Transverse colon (tissue), 4 donors: ENCODE results near the gene PECR. TPM values are rescaled to one million over a fixed set of nuclear protein-coding genes. Genes with fewer than 3 reads are reported as not detected.

Experiments
- DNase-seq: peaks from one replicate; pipeline ENCODE4 v3.0.0-alpha.2; 2019
- H3K27ac ChIP-seq, 4 donors: fragments of 200-600 bp; sonication (generic); 2 replicates each; pipeline ENCODE4 v1.5.1; 2016 to 2018; ENCODE audit warnings: inconsistent platforms in 4 of 4
- H3K27me3 ChIP-seq: fragments of 200-600 bp; sonication (generic); 2 replicates; pipeline ENCODE4 v1.5.1; 2017; ENCODE audit warnings: inconsistent platforms
- H3K36me3 ChIP-seq, 4 donors: fragments of 200-600 bp; sonication (generic); 2 replicates each; pipeline ENCODE4 v1.5.1; 2017 to 2019; ENCODE audit warnings: inconsistent platforms in 4 of 4
- H3K4me1 ChIP-seq, 4 donors: fragments of 200-600 bp; sonication (generic); 2 replicates each; pipeline ENCODE4 v1.5.1; 2017 to 2020; ENCODE audit warnings: inconsistent platforms in 4 of 4
- H3K4me3 ChIP-seq, 4 donors: fragments of 200-600 bp; sonication (generic); 1 replicate in 1 of 4; 2 replicates in 3 of 4; pipeline versions ENCODE4 v1.5.1 to v1.6.1; 2017 to 2019; ENCODE audit warnings: inconsistent platforms in 4 of 4
- H3K9me3 ChIP-seq, 2 donors: fragments of 200-600 bp; sonication (generic); 2 replicates each; pipeline ENCODE4 v1.5.1; 2017 to 2019; ENCODE audit warnings: inconsistent platforms in 2 of 2
- CTCF ChIP-seq, 5 experiments: fragments of 200-600 bp in 3 of 5; fragments of 450-650 bp in 2 of 5; sonication (generic) in 3 of 5; IDR thresholded peaks; 1 replicate in 2 of 5; 2 replicates in 3 of 5; pipeline ENCODE4 v1.5.1; 2016 to 2017; ENCODE audit warnings: antibody characterized with exemption in 5 of 5, inconsistent platforms in 3 of 5, mild to moderate bottlenecking in 2 of 5, moderate library complexity in 1 of 5
- EP300 ChIP-seq: sonication (generic); formaldehyde crosslinking; IDR thresholded peaks from one replicate; pipeline ENCODE4 v1.6.1; 2017; ENCODE audit warnings: antibody characterized with exemption, low read depth
- POLR2A ChIP-seq: fragments of 450-650 bp; IDR thresholded peaks from one replicate; pipeline ENCODE4 v1.6.1; 2016; ENCODE audit warnings: antibody characterized with exemption, mild to moderate bottlenecking, moderate library complexity
- POLR2AphosphoS5 ChIP-seq, 3 donors: sonication (generic); formaldehyde crosslinking; IDR thresholded peaks; one replicate each; pipeline ENCODE4 v1.6.1; 2016; ENCODE audit warnings: antibody characterized with exemption in 3 of 3
- WGBS, 2 donors: methylation state at CpG; one replicate each; pipeline ENCODE4 v1.1.5; 2018; ENCODE audit warnings: low coverage in 1 of 2; 5-methylcytosine and 5-hydroxymethylcytosine counted together
- in situ Hi-C, 4 donors: fragments of 200-750 bp; cut with MboI; loops; one replicate each; pipeline versions ENCODE4 v1.15.0 to v1.15.1; 2017; ENCODE audit warnings: low sequenced_read_pairs in 3 of 4, low pct_ligation_motif_present in 1 of 4, low pct_unique_long_range_greater_than_20kb in 1 of 4
- intact Hi-C: fragments of 100-400 bp; cut with DNase I; formaldehyde crosslinking; loops from one replicate; pipeline ENCODE4 v1.15.1; 2023; ENCODE audit warnings: low total_unique reads
- total RNA-seq, 4 donors: library from RNA; depleted of rRNA; stranded (reverse); fragments of >200 nt; gene quantifications; one replicate each; pipeline ENCODE4 v1.1.0, GENCODE V29; 2016

Gene PECR
- total RNA-seq, 4 donors from 2014 or later = 10.3 to 137 (median 25.8) TPM

GRCh38 chr2:216031960-216032689 is 49.5 kb downstream of the PECR start:
- no peak for DNase-seq
- intact Hi-C loops = no loop called here
- no peaks in the 10 kb centered on the region for H3K9me3 ChIP-seq
- H3K4me3 ChIP-seq = no peak overlapping the region
- 43 to 74% methylated on average over 1 of the region's 1 CpG for WGBS, 2 donors
- H3K27ac ChIP-seq = no peak overlapping the region
- no peak for TF ChIP-seq POLR2A
- TF ChIP-seq POLR2AphosphoS5 (IDR thresholded peaks at IDR 0.05) = no peak
- TF ChIP-seq EP300 = no peak
- TF ChIP-seq CTCF (IDR thresholded peaks at IDR 0.05) = no peak
- in situ Hi-C loops = loop anchor here in 1 of 4 donors (25.0 kb wide), 1 partner anchor 630 kb away; no protein-coding TSS in a partner anchor
- H3K4me1 ChIP-seq = no peaks in the 10 kb centered on the region
- peaks cover 0 to 10% (median 0%) of the 10 kb centered on the region in 4 donors for H3K36me3 ChIP-seq
- no peaks in the 10 kb centered on the region for H3K27me3 ChIP-seq

GRCh38 chr2:216030216-216030615 is 51.4 kb downstream of the PECR start:
- H3K4me3 ChIP-seq = no peak overlapping the region
- WGBS, 2 donors = 94 to 100% methylated on average over 1 to 3 of the region's 3 CpGs
- no peak for TF ChIP-seq POLR2AphosphoS5 (IDR thresholded peaks at IDR 0.05)
- no peak for TF ChIP-seq POLR2A
- TF ChIP-seq EP300 = no peak
- TF ChIP-seq CTCF (IDR thresholded peaks at IDR 0.05) = no peak
- no peaks in the 10 kb centered on the region for H3K4me1 ChIP-seq
- H3K27me3 ChIP-seq = no peaks in the 10 kb centered on the region
- intact Hi-C loops (no loop called here), in situ Hi-C loops (loop anchor here in 1 of 4 donors (25.0 kb wide), 1 partner anchor 632 kb away; no protein-coding TSS in a partner anchor)
- H3K9me3 ChIP-seq = no peaks in the 10 kb centered on the region
- no peak for DNase-seq
- no peak overlapping the region for H3K27ac ChIP-seq
- H3K36me3 ChIP-seq = peaks cover 0 to 10% (median 0%) of the 10 kb centered on the region in 4 donors

- in situ Hi-C loops (loop anchor here in 2 of 4 donors (10.0 to 25.0 kb wide), 2 partner anchors 75 to 633 kb away; no protein-coding TSS in a partner anchor), intact Hi-C loops (no loop called here)
- H3K27ac ChIP-seq = no peak overlapping the region
- no peak for DNase-seq
- H3K27me3 ChIP-seq = no peaks in the 10 kb centered on the region
- no peak overlapping the region for H3K4me3 ChIP-seq
- 90 to 94% methylated on average over 5 to 7 of the region's 7 CpGs for WGBS, 2 donors
- H3K9me3 ChIP-seq = no peaks in the 10 kb centered on the region
- no peak for TF ChIP-seq CTCF (IDR thresholded peaks at IDR 0.05)
- no peak for TF ChIP-seq POLR2AphosphoS5 (IDR thresholded peaks at IDR 0.05)
- no peak for TF ChIP-seq POLR2A
- no peak for TF ChIP-seq EP300
- H3K36me3 ChIP-seq = peaks cover 0 to 10% (median 0%) of the 10 kb centered on the region in 4 donors
- no peaks in the 10 kb centered on the region for H3K4me1 ChIP-seq
Measured at GRCh38 chr2:216029416-216030129, 52.0 kb downstream of the PECR start.

- no peak overlapping the region for H3K4me3 ChIP-seq
- no peak for TF ChIP-seq EP300
- no peak for TF ChIP-seq CTCF (IDR thresholded peaks at IDR 0.05)
- TF ChIP-seq POLR2A = no peak
- TF ChIP-seq POLR2AphosphoS5 (IDR thresholded peaks at IDR 0.05) = no peak
- no peak overlapping the region for H3K27ac ChIP-seq
- intact Hi-C loops = no loop called here
- DNase-seq = no peak
- no peaks in the 10 kb centered on the region for H3K27me3 ChIP-seq
- no peaks in the 10 kb centered on the region for H3K4me1 ChIP-seq
- 96 to 97% methylated on average over 3 to 7 of the region's 7 CpGs for WGBS, 2 donors
- H3K36me3 ChIP-seq = peaks cover 0 to 9% (median 0%) of the 10 kb centered on the region in 4 donors
- in situ Hi-C loops = loop anchor here in 2 of 4 donors (10.0 to 25.0 kb wide), 2 partner anchors 70 to 637 kb away; no protein-coding TSS in a partner anchor
- H3K9me3 ChIP-seq = no peaks in the 10 kb centered on the region
Measured at GRCh38 chr2:216024779-216025336, 56.8 kb downstream of the PECR start.
